ENCODE measurements around the gene PI4KA. TPM values are rescaled to one million over a fixed set of nuclear protein-coding genes. Genes with fewer than 3 reads are reported as not detected.

PI4KA gene
- total RNA-seq, 1 experiment from 2014 or later, result 71.6 TPM

DNA sequence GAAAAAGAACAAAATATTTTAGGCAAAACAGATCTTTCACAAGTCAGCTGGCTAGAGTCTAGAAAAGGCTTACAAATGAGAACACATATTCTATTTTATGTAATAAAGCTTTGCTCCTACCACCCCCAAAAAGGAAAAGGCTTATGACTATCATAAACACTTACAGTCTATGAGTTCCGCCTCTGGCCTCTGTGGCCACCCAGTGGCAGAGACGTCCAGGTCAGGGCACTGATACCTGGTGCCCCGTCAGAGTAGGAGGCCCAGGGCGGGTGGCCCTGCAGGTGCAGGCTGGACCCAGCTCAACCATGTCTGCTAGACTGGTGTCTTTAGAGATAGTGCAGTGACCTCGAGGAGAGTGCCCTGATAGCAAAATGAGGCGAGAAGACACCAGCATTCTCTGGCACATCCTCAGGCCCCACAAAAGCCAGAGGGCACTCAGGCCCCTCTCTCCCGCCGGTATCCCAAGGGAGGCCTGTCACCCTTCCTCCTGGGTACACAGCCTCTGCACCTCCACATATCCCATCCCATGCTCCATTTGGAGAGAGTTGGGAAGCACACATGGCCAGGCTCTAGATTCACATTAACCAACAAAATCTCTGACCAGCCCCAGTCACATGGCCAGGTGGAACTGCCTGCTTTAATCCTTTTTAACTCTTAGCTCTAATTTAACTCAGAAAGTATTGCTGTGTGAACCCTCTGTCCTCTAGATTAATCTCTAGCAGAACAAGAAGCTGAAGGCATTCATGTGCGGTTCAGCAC, 112.0 kb downstream of the PI4KA start:
- intact Hi-C loops (cut with micrococcal nuclease; ENCODE audit: unreplicated experiment), result no loop called here
- H3K36me3 ChIP-seq (ENCODE audit: insufficient read depth, low read length, poor library complexity, severe bottlenecking), result no peaks in the 10 kb centered on the region
- POLR2A ChIA-PET (ENCODE audit: low non-redundant PET), result no interaction called here
- H3K4me3 ChIP-seq (ENCODE audit: low read depth, low read length, poor library complexity, severe bottlenecking), result no peak overlapping the region
- H3K27me3 ChIP-seq (replicated peaks; ENCODE audit: insufficient read depth, low read depth, low read length, poor library complexity), result no peaks in the 10 kb centered on the region
- H3K4me1 ChIP-seq (ENCODE audit: insufficient read depth, low read length, poor library complexity, severe bottlenecking), result no peaks in the 10 kb centered on the region
- no TSS peak for BruUV-seq (replicated peaks)
- H3K27ac ChIP-seq (ENCODE audit: low read depth, low read length, poor library complexity, severe bottlenecking), result no peak overlapping the region
- DNase-seq (ENCODE audit: low spot score), result no peak
- CTCF ChIA-PET, result interaction anchor here (0.7 kb wide), 1 partner anchor 8 kb away, joined by 5 read pairs; no protein-coding TSS in a partner anchor
- TF ChIP-seq EZH2 (IDR thresholded peaks at IDR 0.05; ENCODE audit: borderline replicate concordance, low read depth, low read length, poor library complexity, severe bottlenecking) (no peak), CTCF (conservative IDR thresholded peaks at IDR 0.05; ENCODE audit: low read depth, low read length) (no peak)
- H3K9me3 ChIP-seq (ENCODE audit: low read depth, low read length, poor library complexity, severe bottlenecking), result no peaks in the 10 kb centered on the region

DNA sequence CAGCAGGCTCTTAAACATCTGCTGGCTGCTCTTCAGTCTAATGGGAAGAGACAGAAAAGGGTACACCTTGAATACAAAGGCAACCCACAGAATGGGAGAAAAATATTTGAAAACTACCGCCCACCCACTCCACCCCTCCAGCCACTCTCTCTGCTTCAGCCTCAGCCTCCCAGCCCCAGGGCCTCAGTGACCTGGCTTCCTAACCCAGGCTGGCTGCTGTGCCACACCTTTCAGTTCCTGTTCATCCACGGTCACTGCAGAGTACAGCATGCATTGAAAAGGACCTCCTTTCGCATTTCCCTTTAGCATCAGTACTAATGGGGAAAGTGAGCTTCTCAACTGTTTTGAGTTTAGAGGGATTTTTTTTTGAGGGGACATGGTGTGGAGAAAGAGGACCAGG, 113.5 kb downstream of the PI4KA start:
- H3K36me3 ChIP-seq (ENCODE audit: insufficient read depth, low read length, poor library complexity, severe bottlenecking), result peaks cover 11% of the 10 kb centered on the region
- DNase-seq (ENCODE audit: low spot score), result no peak
- peaks cover 7% of the 10 kb centered on the region for H3K9me3 ChIP-seq (ENCODE audit: low read depth, low read length, poor library complexity, severe bottlenecking)
- intact Hi-C loops (cut with micrococcal nuclease; ENCODE audit: unreplicated experiment), result no loop called here
- ChIA-PET CTCF (no interaction called here), POLR2A (ENCODE audit: low non-redundant PET) (no interaction called here)
- H3K27me3 ChIP-seq (replicated peaks; ENCODE audit: insufficient read depth, low read depth, low read length, poor library complexity), result no peaks in the 10 kb centered on the region
- TF ChIP-seq EZH2 (IDR thresholded peaks at IDR 0.05; ENCODE audit: borderline replicate concordance, low read depth, low read length, poor library complexity, severe bottlenecking) (no peak), CTCF (conservative IDR thresholded peaks at IDR 0.05; ENCODE audit: low read depth, low read length) (no peak)
- BruUV-seq (replicated peaks), result no TSS peak
- H3K4me1 ChIP-seq (ENCODE audit: insufficient read depth, low read length, poor library complexity, severe bottlenecking), result no peaks in the 10 kb centered on the region
- H3K27ac ChIP-seq (ENCODE audit: low read depth, low read length, poor library complexity, severe bottlenecking), result no peak overlapping the region
- no peak overlapping the region for H3K4me3 ChIP-seq (ENCODE audit: low read depth, low read length, poor library complexity, severe bottlenecking)

DNA sequence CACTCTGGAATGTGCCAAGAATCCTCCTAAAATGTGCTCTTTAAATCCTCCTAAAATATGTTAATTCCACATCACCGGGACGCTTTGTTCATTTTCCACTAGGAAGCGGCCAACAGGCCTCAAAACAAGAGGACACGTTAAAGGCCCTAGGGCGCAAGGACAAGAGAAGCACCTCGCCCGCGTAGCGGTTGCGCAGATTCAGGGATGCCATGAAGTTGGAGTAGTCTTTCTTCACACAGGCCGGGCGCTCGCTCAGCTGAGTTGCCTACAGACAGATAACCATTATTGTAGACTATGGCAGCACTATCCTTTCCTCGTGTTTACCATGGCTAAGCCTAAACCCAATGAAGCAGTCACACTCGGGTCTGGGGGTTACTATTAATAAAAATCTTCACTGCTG, 114.2 kb downstream of the PI4KA start:
- Histone ChIP-seq H3K9me3 (ENCODE audit: low read depth, low read length, poor library complexity, severe bottlenecking) (peaks cover 7% of the 10 kb centered on the region), H3K36me3 (ENCODE audit: insufficient read depth, low read length, poor library complexity, severe bottlenecking) (peaks cover 11% of the 10 kb centered on the region), H3K4me3 (ENCODE audit: low read depth, low read length, poor library complexity, severe bottlenecking) (no peak overlapping the region), H3K27me3 (replicated peaks; ENCODE audit: insufficient read depth, low read depth, low read length, poor library complexity) (no peaks in the 10 kb centered on the region), H3K27ac (ENCODE audit: low read depth, low read length, poor library complexity, severe bottlenecking) (no peak overlapping the region), H3K4me1 (ENCODE audit: insufficient read depth, low read length, poor library complexity, severe bottlenecking) (no peaks in the 10 kb centered on the region)
- intact Hi-C loops (cut with micrococcal nuclease; ENCODE audit: unreplicated experiment), result no loop called here
- ChIA-PET CTCF (no interaction called here), POLR2A (ENCODE audit: low non-redundant PET) (no interaction called here)
- DNase-seq (ENCODE audit: low spot score), result no peak
- BruUV-seq (replicated peaks), result no TSS peak
- no peak for TF ChIP-seq CTCF (conservative IDR thresholded peaks at IDR 0.05; ENCODE audit: low read depth, low read length)
- TF ChIP-seq EZH2 (IDR thresholded peaks at IDR 0.05; ENCODE audit: borderline replicate concordance, low read depth, low read length, poor library complexity, severe bottlenecking), result no peak
